ENCODE data around the gene A2M.

The A2M gene

DNA sequence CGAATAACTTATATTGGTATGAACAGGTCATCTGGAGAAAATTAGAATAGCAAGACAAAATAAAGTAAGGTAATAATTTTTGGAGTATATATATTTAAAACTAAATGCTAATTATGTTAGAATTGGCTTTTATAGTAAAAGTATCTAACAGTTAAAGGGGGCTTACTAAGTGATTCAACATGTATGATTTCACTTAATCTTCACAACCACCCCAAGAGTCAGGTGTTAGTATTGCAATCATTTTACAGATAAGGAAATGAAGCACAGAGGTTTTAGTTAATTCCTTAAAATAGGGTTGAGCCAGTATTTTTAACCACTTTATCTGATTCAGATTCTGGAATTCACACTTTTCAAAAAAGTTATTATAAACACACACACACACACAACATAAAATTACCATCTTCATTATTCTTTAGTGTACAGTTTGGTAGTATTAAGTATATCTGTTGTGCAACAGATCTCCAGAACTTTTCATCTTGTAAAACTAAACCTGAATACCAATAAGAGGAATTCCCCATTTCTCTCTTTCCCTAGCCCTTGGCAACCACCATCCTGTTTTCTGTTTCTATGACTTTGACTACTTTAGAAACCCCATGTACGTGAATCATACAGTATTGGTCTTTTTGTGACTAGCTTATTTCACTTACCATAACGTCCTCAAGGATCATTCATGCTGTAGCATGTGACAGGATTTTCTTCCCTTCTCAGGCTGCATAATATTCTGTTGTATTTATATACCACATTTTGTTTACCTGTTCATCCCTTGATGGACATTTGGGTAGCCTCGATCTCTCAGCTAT, 12.5 kb downstream of the A2M start:
- in situ Hi-C loops (cut with MboI; ENCODE audit: low sequenced_read_pairs): loop anchor here (25.0 kb wide), 1 partner anchor 184 kb away; no protein-coding TSS in a partner anchor

DNA sequence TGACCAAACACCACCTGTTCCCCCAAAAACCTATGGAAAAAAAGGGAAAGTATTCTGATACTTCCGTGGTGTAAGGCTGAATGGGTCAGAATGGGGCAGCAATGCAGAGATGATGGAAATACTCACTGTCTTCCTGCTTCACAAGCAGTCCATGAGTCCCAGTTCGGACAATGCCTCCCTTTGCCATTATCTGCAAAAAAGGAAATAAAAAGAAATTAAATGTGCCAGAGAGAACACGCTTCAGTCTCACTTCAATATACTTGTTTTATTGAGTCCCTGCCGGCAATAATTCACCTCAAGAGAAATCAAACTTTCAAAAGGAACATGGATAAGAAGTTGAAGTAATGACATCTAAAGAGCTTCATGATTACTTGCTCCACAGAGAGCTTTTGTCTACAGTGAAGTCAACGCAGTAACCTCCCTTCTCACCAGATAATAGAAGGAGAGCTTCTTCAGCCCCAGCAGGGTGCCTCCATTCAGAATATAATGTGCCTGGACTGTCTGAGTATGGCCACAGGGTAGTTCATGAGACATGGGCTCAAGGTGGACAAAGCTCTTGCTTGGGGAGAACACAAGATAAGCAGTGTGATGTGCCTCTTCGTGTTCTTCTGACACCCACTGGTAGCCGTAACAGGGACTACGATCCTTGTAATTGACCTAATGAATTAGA, 14.6 kb downstream of the A2M start:
- in situ Hi-C loops (cut with MboI; ENCODE audit: low sequenced_read_pairs): loop anchor here (25.0 kb wide), 1 partner anchor 186 kb away; no protein-coding TSS in a partner anchor

DNA sequence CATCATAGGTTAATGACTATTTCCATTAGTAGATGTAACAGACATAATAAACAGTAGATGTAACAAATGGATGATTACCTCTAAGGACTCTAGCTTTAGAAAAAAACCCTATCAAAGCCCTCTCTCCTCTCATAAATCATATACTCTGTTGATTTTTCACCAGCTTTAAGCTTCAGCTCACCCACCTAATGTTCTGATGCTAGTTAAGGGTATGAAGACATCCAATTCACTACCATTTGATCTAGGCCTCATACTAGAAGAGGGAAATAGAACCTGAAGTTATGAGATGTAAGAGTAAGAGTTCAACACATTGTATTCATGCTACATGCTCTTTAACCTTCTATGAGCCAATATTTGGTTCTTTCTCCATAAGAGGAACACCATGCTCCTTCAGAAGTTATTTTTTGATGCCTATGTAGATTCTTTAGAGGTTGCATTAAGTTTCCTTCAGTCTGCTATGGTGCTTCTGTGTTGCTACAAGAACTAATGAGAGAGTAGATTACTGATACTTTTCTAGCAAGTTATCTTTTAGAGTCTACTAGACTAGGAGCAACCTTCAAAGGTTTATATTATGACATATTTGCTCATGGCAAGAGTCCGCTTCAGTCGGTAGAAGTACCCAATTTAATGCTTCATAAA, 16.0 kb downstream of the A2M start:
- in situ Hi-C loops (cut with MboI; ENCODE audit: low sequenced_read_pairs): loop anchor here (25.0 kb wide), 1 partner anchor 188 kb away; no protein-coding TSS in a partner anchor

DNA sequence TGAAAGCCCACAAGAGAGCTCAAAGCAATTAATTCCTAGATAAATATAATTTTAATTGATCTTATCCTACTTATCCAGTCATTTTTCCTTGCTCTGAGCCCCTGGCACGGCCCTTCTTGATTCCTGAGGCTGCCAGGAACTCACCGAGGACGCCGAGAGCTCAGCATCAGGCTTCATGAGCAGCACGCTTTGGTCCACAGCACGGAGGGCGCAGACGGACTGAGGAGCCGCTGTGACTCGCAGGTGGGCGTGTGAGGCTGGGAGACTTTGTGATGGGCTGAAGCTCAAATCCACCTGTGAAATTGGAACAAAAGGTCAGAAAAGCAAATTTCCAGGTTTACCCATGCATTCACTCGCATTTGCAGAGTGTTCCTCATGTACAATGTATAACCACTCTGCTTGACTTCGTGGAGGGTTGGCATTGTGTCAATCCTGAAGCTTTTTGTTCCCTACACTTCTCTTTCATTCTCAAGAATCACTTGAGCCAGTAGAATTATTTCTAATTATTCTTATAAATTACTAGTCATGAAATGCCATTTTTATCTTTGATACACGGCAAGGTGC, 17.2 kb downstream of the A2M start:
- in situ Hi-C loops (cut with MboI; ENCODE audit: low sequenced_read_pairs): no loop called here

DNA sequence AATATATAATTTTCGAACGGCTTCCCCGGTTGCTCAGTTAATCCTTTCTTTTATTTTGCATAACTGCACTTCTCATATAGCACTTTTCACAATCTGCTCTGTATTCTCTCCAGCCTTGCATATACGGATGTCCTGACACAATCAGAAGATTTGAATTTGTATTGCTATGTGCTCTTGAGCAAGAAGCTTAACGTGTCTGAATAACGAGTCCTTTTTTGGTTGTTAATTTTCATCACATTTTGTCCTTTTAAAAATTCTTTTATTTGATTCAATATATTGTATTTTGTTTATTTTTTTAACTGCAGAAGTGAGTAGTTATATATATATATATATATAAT, 17.6 kb downstream of the A2M start:
- in situ Hi-C loops (cut with MboI; ENCODE audit: low sequenced_read_pairs): no loop called here

DNA sequence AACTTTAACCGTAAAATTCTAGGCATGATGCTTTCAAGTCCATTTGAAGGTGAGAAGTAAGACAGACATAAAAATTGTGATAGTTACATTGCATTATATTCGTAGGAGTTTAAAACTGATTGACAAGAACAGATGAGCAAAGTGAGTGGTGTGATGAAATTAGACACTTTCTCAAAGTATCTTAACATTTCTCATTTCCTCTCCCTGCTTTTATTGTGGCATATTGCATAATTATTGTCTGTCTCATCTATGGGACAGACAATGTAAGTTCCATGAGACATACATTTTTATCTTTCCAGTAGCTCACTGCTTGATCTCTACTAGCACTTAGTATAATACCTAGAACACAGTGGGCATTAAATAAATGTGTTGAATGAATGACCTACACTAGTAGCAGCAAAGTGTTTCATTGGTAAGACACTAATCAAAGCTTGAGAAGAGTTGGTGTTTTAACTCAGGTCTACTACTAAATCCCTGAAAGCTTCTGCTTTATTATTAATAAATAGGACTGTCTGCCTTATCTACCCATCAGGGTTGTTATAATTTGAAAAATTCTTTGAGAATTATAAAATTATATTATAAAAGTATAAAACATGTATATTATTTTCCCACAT, 19.0 kb downstream of the A2M start:
- in situ Hi-C loops (cut with MboI; ENCODE audit: low sequenced_read_pairs): no loop called here

DNA sequence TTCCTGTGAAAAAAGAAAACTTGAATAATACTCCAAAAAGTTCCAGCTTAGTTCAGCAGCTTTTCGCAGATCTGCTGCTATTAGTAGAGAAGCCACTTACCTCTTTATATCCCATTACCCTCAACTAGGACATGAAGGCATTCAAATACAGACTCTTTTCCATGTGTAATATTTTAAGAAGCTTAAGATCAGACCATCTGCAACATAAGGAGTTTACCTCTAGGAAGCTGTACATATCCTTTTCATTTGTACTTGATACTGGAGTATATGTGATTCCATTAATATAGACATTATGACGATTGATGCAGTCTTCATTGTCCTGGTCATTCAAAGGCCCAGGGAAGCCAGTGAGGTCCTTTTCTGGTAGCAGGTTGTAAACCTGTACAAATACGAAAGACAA, 20.4 kb downstream of the A2M start:
- in situ Hi-C loops (cut with MboI; ENCODE audit: low sequenced_read_pairs): no loop called here

DNA sequence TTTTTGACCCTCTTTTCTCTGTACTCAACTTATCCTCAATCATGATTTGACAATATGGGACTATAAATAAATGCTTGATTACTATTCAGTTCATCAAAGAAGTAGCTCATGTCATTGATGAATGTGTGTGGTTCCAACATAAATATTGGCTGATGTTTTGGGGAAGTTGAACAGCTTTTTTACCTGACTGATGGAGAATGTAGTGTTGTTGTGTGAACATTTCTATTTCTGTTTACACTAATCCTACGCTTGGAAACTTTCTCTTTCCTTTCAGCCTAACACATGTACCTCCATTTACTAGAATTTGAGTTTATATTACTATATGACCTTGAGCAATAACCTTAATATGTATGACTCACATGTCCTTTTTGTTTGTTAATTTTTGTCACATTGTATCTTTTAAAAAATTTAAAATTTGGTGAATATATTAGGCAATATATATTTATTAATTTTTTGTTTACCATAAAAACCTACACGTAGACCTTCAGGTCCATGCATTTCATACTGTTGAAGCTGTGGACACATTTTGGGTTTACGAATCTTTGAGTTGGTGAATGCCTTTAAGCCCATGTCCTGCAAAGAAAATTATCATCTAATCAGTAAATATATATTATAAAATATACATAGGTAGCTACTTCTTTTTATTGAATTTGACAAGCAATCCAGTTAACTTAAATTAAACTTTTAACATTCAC, 21.1 kb downstream of the A2M start:
- in situ Hi-C loops (cut with MboI; ENCODE audit: low sequenced_read_pairs): no loop called here

DNA sequence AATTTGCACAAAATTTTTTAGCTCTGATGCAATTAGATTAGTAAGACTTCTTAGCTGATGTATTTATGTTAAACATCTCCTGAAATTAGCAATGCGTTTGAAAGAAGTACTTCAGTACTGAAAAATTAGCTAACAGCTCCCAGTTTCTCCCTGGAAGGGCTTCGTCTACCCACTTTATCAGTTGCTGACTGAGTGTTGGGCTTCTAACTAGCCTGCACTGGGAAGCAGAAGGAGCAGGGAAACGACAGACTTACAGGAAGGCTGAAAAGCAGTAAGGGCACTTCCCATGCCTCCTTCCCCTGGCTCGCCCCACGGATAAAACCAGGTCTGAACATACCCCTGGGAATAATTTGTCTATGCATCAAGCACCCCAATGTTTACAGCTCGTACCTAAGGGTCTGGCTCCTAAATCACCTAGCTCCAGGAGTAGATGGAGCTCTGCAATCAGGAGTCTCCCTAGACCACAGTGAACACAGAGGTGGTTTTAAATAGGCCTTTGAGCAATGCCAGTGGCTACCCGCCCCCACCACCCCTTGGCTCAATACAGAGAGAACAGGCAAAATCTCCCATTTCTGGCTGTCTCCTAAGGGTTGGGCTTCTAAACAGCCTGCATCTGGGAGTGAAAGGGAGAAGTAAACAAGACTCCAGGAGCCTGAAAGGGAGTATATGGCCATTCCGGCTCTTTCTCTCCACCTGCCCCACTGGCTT, 23.7 kb downstream of the A2M start:
- in situ Hi-C loops (cut with MboI; ENCODE audit: low sequenced_read_pairs): no loop called here

DNA sequence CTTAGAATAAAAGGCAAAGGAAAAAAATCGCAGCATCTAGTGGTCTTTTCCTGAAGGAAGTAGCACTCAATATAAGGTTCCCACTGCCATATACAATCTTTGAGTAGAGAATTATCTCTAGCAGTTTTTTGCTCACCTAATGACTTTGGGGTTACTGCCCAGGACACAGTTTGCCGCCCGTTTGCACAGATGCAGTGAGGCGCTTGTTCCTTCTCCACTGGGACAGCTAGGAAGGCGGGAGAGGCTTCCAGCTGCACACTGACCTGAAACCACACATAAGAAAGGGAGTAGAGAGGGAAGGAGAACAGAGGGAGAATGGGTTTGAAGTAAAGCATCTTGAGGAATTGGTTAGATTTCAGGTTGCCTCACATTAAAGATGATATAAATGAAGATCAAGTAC, 25.5 kb downstream of the A2M start:
- in situ Hi-C loops (cut with MboI; ENCODE audit: low sequenced_read_pairs): no loop called here

DNA sequence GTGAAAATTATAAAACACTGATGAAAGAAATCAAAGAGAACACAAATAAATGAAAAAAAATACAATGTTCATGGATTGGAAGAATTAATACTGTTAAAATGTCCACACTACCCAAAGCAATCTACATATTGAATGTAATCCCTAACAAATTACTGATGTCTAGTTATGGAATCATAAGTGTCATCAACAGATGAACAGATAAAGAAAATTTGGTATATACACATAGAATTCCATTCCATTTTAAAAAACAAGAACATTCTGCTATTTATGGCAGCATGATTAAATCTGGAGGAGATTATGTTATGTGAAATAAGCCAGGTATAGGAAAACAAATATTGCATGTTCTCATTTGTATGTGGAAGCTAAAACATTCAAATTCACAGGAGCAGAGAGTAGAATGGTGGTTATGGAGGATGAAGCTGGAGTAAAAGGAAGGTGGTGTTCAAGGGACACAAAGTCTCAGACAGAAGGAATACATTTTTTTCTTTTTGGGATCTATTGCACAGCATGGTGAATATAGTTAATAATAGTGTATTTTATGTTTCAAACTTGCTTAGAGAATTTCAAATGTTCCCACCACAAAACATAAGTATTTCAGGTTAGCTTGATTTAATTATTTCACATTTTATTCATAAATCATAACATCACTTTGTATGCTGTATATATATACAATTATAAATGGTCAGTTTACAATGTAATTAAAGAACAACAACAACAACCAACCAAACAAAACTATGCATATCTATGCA, 28.5 kb downstream of the A2M start:
- in situ Hi-C loops (cut with MboI; ENCODE audit: low sequenced_read_pairs): no loop called here

DNA sequence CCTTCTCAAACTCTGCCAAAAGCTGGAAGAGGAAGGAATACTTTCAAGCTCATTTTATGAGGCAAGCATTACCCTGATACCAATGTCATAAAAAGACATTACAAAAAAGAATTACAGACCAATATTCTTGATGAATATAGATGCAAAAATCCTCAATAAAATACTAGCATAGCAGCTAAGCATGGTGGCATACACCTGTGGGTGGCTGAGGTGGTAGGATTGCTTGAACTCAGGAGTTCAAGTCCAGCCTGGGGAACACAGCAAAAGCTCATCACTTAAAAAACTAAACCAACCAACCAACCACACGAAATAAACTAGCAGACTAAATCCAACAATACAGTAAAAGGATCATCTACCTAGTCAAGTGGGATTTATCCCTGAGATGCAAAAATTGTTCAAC, 29.6 kb downstream of the A2M start:
- in situ Hi-C loops (cut with MboI; ENCODE audit: low sequenced_read_pairs): no loop called here

DNA sequence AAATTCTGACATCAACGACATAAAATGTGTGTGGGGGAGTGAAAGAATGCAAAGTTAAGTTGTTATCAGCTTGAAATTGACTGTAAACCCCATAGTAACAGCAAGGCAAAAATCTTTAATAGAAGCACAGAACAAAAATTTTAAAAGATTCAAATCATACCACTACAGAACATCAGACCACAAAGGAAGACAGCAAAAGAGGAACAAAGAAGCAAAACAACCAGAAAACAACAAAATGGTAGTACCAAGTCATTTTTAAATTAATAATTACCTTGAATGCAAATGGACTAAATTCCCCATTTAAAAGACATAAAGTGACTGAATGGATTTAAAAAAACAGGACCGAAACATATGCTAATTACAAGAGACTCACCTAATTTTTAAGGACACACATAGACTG, 31.3 kb downstream of the A2M start:
- in situ Hi-C loops (cut with MboI; ENCODE audit: low sequenced_read_pairs): no loop called here

DNA sequence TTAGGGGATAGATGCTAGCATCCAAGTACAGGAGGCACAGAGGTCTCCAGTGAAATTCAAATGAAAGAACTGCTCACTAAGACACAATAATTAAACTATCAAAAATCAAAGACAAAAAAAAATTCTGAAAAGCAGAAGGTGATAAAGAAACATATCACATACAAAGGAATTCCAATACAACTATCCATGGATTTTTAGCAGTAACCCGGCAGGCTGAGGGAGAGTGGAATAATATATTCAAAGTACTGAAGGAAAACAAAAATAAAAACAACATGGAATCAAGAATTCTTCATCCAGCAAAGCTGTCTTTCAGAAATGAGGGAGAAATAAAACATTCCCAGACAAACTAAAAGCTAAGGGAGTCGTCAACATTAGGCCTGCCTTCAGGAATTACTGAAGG, 31.9 kb downstream of the A2M start:
- in situ Hi-C loops (cut with MboI; ENCODE audit: low sequenced_read_pairs): no loop called here

DNA sequence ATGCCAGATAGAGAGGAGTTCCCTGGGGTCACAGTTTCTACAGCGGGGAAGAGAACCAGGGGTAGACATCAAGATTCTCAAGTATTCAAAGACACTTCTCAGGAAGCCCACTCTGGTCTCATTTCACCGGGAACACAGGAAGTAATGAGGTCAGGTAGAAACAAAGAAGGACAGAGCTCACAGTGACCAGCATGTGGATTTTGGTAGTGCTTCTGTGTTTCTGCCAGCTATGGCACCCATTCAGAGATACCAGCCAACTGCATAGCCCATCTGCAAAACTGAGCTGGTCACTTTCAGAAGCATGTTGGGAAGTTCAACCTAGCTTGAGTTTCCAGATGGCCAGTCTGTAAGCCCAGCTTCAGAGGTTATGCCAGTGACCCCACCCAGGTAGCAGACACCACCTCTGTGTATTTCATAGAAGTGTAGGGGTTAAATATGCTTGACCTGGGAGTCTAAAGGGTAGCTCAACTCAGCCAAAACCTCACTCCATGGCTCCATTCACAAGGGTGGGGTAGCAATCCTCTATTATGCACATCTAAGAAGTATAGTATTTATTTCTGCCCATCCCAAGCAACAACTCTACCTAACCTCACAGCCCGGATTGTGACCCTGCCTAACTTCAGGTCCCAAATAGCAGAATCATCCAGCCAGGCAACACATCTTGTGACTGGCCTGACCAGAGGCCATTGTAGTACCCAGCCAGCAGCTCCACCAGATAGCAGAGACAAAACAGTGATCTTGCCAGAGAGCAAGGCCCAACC, 33.9 kb downstream of the A2M start:
- in situ Hi-C loops (cut with MboI; ENCODE audit: low sequenced_read_pairs): no loop called here

DNA sequence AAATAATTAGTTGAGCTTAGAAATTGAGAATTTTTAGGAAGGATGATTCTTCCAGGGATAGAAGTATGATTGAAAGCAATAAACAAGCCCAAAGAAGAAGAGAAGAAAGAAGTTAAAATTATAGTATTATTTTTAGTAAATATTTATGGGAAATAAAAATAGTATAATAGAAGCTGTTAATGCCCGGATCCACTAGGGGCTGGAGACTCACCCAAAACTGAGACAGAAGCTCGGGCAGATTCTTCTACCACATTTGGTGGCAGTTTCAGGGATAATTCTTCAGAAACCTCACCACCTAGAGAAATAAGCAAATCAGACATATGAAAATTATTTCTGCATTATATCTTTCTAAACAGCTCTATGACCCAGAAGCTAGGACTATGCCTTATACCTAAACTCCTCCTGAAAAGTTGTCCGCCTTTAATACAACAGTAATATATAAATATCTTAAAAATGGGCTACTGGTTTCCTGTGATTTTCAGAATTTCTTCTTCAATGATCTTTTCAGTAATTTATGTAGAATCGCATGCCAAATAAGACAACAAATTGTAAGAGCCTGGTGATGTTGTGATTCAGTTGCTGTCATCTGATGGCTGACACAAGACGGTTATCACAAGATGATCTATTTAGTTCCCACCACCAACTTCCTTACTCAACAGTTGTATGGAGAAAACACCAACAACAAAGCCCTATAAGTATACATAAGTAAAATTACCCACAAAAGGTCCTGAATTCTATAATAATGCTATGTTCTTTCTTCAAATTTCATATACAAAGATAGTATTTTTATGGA, 35.6 kb downstream of the A2M start:
- in situ Hi-C loops (cut with MboI; ENCODE audit: low sequenced_read_pairs): no loop called here

DNA sequence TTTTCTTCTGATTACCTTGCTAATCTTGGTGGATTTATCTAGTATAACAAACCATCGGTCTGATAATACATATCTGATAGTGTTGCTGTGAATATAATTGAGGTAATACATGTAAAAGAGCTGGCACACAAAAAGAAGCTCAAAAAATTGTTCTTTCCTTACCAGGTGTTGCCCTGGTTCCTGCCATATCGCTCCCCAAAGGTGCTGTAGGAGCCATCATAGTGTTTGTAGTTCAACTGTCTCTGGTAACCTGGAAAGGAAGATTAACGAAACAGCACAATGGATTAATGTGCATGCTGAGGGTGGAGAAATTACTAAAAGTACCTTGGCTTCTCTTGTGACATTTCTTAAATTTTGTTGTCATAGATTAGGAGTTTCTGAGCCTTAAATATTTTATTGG, 36.6 kb downstream of the A2M start:
- in situ Hi-C loops (cut with MboI; ENCODE audit: low sequenced_read_pairs): no loop called here
